ENCODE measurements around the gene ATOH8. TPM values are rescaled to one million over a fixed set of nuclear protein-coding genes. Genes with fewer than 3 reads are reported as not detected.

Gene ATOH8
- total RNA-seq, 1 donor from 2014 or later = 13.8 TPM

DNA sequence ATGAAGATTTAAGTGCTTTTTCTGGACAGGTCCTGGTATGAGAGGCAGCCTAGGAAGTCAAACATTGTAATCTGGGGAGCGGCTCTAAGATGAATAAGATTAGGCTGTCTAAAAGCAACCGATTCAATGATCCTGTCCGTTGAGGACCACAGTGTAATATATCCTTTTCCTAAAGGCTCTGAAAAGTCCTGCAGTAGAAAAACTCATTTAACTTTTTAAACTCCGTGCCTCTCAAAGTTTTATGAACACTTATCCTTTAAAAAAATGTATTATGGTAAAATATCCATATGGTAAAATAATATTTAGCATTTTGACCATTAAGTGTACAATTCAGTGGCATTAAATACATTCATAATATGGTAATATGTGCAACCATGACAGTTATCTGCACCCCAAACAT lies 39.8 kb downstream of the ATOH8 start:
- H3K9me3 Mint-ChIP-seq = no peaks in the 10 kb centered on the region
- H3K4me3 Mint-ChIP-seq = no peak overlapping the region
- DNase-seq (ENCODE audit: low spot score in 2 of 2, unreplicated experiment in 2 of 2) = no peak
- H3K27me3 Mint-ChIP-seq (ENCODE audit: low read depth) = no peaks in the 10 kb centered on the region
- no peaks in the 10 kb centered on the region for H3K36me3 Mint-ChIP-seq
- no peak overlapping the region for H3K27ac Mint-ChIP-seq
- TF ChIP-seq, protein P1, sequence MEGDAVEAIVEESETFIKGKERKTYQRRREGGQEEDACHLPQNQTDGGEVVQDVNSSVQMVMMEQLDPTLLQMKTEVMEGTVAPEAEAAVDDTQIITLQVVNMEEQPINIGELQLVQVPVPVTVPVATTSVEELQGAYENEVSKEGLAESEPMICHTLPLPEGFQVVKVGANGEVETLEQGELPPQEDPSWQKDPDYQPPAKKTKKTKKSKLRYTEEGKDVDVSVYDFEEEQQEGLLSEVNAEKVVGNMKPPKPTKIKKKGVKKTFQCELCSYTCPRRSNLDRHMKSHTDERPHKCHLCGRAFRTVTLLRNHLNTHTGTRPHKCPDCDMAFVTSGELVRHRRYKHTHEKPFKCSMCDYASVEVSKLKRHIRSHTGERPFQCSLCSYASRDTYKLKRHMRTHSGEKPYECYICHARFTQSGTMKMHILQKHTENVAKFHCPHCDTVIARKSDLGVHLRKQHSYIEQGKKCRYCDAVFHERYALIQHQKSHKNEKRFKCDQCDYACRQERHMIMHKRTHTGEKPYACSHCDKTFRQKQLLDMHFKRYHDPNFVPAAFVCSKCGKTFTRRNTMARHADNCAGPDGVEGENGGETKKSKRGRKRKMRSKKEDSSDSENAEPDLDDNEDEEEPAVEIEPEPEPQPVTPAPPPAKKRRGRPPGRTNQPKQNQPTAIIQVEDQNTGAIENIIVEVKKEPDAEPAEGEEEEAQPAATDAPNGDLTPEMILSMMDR (IDR thresholded peaks at IDR 0.05; ENCODE audit: unreplicated experiment) = no peak
- H3K4me1 Mint-ChIP-seq = peaks cover 50% of the 10 kb centered on the region

DNA sequence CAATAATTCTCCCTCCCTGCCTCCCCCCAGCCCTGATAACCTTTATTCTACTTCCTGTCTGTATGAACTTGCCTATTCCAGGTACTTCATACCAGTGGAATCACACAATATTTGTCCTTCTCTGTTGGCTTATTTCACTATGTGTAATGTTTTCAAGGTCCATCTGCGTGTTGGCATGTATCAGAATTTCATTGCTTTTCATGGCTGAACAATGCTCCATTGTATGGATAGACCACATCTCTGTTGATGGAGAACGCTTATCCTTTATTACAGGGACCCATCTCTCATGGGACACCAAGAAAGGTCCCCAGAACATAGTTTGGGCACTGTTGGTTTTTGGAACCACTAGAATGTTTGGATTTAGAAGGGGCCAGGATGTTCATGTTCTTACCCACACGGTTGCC lies 40.2 kb downstream of the ATOH8 start:
- peaks cover 50% of the 10 kb centered on the region for H3K4me1 Mint-ChIP-seq
- no peaks in the 10 kb centered on the region for H3K27me3 Mint-ChIP-seq (ENCODE audit: low read depth)
- TF ChIP-seq, protein P1 (IDR thresholded peaks at IDR 0.05; ENCODE audit: unreplicated experiment) = no peak
- DNase-seq (ENCODE audit: low spot score in 2 of 2, unreplicated experiment in 2 of 2) = no peak
- H3K36me3 Mint-ChIP-seq = no peaks in the 10 kb centered on the region
- H3K4me3 Mint-ChIP-seq = no peak overlapping the region
- H3K27ac Mint-ChIP-seq = no peak overlapping the region
- H3K9me3 Mint-ChIP-seq = no peaks in the 10 kb centered on the region

DNA sequence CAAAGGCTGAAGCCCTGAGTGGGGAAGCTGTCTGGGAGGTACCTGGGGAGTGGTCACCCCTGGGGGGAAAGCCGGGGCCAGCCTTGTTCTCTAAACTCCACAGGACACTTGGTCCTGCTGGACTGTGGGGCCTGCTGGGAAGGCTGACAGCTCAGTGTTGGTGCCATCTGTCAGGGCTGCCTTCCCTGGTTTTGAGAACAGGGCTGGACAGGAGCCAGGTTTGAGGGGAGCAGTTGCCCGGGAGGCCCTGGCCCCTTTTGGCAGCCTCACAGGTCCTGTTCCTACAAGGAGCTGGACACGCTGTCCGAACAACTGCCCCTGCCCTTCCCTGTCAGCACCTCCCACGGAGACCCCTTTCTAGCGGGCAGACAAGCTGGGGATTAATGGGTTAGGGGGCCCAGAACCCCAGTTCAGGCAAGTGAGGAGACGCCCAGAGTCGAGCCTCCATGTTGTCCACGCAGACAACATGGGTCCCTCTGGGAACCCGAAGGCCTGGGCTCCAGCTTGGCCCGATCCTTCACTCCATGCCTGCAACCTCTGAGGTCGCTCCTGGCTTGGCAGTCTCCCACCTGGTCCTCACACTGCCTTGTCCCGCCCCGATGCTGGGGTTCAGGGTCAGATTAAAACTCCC lies 40.8 kb downstream of the ATOH8 start:
- H3K9me3 Mint-ChIP-seq = no peaks in the 10 kb centered on the region
- no peaks in the 10 kb centered on the region for H3K27me3 Mint-ChIP-seq (ENCODE audit: low read depth)
- no peaks in the 10 kb centered on the region for H3K36me3 Mint-ChIP-seq
- no peak for DNase-seq (ENCODE audit: low spot score in 2 of 2, unreplicated experiment in 2 of 2)
- H3K4me1 Mint-ChIP-seq = peaks cover 53% of the 10 kb centered on the region
- TF ChIP-seq, protein P1 (IDR thresholded peaks at IDR 0.05; ENCODE audit: unreplicated experiment) = no peak
- H3K4me3 Mint-ChIP-seq = no peak overlapping the region
- no peak overlapping the region for H3K27ac Mint-ChIP-seq

DNA sequence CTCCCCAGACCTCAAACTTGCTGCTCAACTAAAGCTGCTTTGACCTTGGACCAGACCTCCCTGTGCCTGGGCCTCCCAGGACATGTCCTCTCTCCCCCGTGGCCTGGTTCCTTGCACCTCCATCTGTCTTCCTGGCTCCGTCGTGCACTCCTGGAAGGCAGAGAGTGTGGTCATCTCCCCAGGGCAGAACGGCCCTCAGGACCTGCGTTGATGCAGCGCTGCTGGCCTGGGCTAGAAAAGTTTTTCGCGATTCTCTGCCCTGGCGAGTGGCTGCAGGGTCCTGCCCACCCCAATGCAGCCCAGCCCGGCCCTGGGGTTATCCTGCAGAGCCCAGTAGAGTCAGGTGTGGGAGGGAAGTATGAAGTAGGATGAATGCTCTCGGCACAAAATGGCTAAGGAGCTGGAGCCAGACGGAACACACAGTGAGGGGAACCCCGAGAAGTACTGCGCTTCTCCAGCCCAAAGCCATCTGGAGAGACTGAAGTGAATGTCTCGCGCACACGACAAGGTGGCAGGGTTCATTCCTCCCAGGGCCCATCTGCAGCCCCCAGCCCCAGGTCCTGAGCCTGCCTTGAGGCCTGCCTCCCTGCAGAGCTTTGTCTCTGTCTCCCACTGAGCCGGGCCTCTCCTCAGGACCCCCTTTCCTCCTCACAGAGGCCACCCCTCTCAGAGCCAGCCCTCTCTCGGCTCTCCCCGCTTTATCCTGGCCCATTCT lies 41.7 kb downstream of the ATOH8 start:
- TF ChIP-seq, protein P1 (IDR thresholded peaks at IDR 0.05; ENCODE audit: unreplicated experiment) = no peak
- no peaks in the 10 kb centered on the region for H3K9me3 Mint-ChIP-seq
- H3K4me1 Mint-ChIP-seq = peaks cover 60% of the 10 kb centered on the region
- H3K27ac Mint-ChIP-seq = peak overlapping the region; percentile 42
- no peak overlapping the region for H3K4me3 Mint-ChIP-seq
- no peaks in the 10 kb centered on the region for H3K27me3 Mint-ChIP-seq (ENCODE audit: low read depth)
- DNase-seq (ENCODE audit: low spot score in 2 of 2, unreplicated experiment in 2 of 2) = no peak
- no peaks in the 10 kb centered on the region for H3K36me3 Mint-ChIP-seq

DNA sequence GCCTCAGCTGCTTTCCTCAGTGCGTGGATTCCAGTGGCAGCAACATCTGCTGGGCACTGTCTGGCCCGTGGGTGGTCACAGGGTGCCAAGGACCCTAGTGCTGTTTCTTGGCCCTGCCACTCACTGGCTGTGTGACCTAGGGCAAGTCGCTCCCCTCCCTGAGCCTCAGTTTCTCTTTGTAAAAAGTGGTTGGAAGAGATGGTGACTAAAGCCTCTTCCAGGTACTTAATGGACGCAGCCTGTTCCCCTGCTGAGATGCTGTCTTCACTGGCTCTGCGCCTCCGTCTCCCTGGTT lies 42.2 kb downstream of the ATOH8 start:
- TF ChIP-seq, protein P1 (IDR thresholded peaks at IDR 0.05; ENCODE audit: unreplicated experiment) = no peak
- H3K27me3 Mint-ChIP-seq (ENCODE audit: low read depth) = no peaks in the 10 kb centered on the region
- no peak overlapping the region for H3K4me3 Mint-ChIP-seq
- peaks cover 60% of the 10 kb centered on the region for H3K4me1 Mint-ChIP-seq
- peaks cover 4% of the 10 kb centered on the region for H3K9me3 Mint-ChIP-seq
- DNase-seq (ENCODE audit: low spot score in 2 of 2, unreplicated experiment in 2 of 2) = no peak
- peak overlapping the region; percentile 36 for H3K27ac Mint-ChIP-seq
- H3K36me3 Mint-ChIP-seq = no peaks in the 10 kb centered on the region

Measured in mesothelial cell of epicardium (in vitro differentiated cells).